SK-N-MC (cell line): ENCODE measurements around the gene FGF18.

ENCODE experiments used
- DNase-seq: peaks from one replicate; pipeline ENCODE4 v3.0.0-alpha.2; 2011; ENCODE audit warnings: low read depth, low spot score
- H3K27ac ChIP-seq: fragments of 200-600 bp; sonication (generic); 2 replicates; pipeline ENCODE4 v1.5.1; 2016; ENCODE audit warnings: mixed run types
- H3K36me3 ChIP-seq: fragments of 200-600 bp; sonication (generic); 2 replicates; pipeline ENCODE4 v1.6.1; 2017; ENCODE audit warnings: antibody characterized with exemption, low read length, mixed read lengths; ENCODE audit not compliant: insufficient read depth
- H3K4me3 ChIP-seq: fragments of 200-600 bp; sonication (generic); 2 replicates; pipeline ENCODE4 v1.5.1; 2016
- H3K9ac ChIP-seq: fragments of 200-600 bp; sonication (generic); 2 replicates; pipeline ENCODE4 v1.8.0; 2017; ENCODE audit warnings: mixed run types, mixed read lengths; ENCODE audit not compliant: insufficient read length
- H3K9me3 ChIP-seq: fragments of 200-600 bp; sonication (generic); 2 replicates; pipeline ENCODE4 v1.6.1; 2017; ENCODE audit warnings: low read depth, mild to moderate bottlenecking, antibody characterized with exemption, low read length, moderate library complexity, mixed read lengths
- EZH2 ChIP-seq: fragments of 200-600 bp; sonication (generic); IDR thresholded peaks from one replicate; pipeline ENCODE4 v1.6.1; 2017; ENCODE audit warnings: antibody characterized with exemption
- FOXP2 ChIP-seq: optimal IDR thresholded peaks from 2 replicates; pipeline ENCODE3; 2011; ENCODE audit warnings: mild to moderate bottlenecking, moderate library complexity; ENCODE audit not compliant: insufficient read depth; ENCODE audit errors: extremely low read length, control extremely low read depth
- POLR2AphosphoS5 ChIP-seq: IDR thresholded peaks from 2 replicates; pipeline ENCODE4 v1.6.1; 2012; ENCODE audit warnings: mild to moderate bottlenecking, low read depth, low read length, borderline replicate concordance

Gene FGF18

DNA sequence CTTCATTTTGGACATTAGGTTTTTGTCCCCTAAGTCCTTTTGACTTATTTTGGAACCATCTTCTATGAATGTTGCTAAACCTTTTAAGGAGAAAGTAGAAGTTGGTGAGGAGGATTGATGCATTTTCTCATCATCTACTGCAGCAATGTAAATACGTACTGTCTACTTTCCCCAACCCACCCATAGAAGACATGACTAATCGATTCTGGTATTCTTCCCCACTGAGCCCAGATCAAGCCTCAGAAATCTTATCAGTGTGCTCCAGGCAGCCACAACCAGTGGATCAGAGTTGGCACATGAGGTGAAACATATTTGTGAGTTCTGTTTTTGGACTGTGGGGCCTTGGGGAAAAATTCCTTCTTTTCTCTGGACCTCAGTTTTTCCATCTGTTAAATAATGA is 57.7 kb downstream of the FGF18 start:
- no peak overlapping the region for H3K27ac ChIP-seq
- no peaks in the 10 kb centered on the region for H3K36me3 ChIP-seq
- H3K9me3 ChIP-seq: no peaks in the 10 kb centered on the region
- no peak overlapping the region for H3K9ac ChIP-seq
- no peak for TF ChIP-seq EZH2
- TF ChIP-seq FOXP2: no peak
- no peak for TF ChIP-seq POLR2AphosphoS5
- DNase-seq: no peak
- H3K4me3 ChIP-seq: no peak overlapping the region

DNA sequence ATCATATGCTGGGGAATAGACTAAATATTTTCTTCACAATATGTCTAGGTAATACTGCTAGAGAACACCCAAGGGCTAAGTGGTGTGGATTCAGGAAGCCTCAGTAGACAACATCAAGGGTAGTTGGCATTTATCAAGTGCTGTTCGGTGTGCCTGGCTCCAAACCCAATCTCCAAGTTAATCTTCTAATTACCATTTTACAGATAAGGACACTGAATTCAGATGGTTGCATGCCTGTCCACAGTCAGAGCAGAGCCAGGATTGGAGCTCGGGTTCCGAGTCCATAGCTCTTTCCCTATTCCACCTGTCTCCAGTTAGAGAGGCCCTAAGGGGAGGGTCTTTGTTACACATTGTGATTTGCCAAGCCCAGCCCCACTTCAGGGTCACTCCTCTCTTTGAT is 58.2 kb downstream of the FGF18 start:
- Histone ChIP-seq H3K27ac (no peak overlapping the region), H3K4me3 (no peak overlapping the region), H3K36me3 (no peaks in the 10 kb centered on the region), H3K9me3 (no peaks in the 10 kb centered on the region), H3K9ac (no peak overlapping the region)
- TF ChIP-seq EZH2 (no peak), POLR2AphosphoS5 (no peak), FOXP2 (no peak)
- no peak for DNase-seq

DNA sequence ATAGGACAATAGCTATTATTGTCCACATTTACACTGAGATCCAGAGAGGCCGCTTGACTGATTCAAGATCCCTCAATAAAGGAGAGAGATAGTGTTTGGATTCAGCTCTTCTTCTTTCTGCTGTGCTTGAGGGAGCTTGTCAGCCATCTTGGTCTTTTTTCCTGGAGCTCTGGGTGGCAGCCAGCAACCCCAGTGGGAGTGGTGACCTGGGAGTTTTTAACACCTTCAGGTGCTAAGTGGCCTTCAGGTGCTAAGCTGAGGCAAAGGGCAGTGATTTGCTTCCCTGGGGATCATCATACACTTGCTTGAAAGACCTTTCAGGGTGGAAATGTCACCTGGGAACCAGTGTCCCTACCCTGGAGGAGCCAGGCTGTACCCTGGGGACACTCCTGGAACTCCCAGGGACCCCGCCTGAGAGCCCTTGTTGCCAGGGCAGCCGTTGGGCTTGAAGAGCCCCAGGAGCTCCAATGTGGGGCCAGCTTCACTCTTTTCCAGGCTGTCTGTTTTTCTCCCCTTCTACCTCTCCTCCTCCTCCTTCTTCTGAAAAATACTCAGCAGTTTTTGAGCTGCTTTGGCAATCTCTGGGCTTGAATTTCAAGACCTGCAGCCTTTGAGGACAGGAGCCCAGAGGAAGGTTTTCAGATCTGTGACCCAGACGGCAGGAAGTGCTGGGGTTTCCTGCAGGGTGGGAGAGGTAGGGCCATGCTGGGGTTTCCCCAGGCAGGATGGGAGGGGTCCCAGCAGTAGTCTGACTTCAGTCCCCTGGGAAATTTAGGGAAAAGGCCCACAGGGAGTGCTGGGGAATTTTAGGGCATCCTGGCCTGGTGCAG is 59.7 kb downstream of the FGF18 start:
- Histone ChIP-seq H3K36me3 (no peaks in the 10 kb centered on the region), H3K9ac (no peak overlapping the region), H3K4me3 (no peak overlapping the region), H3K9me3 (no peaks in the 10 kb centered on the region), H3K27ac (no peak overlapping the region)
- TF ChIP-seq POLR2AphosphoS5 (no peak), FOXP2 (no peak), EZH2 (no peak)
- no peak for DNase-seq

DNA sequence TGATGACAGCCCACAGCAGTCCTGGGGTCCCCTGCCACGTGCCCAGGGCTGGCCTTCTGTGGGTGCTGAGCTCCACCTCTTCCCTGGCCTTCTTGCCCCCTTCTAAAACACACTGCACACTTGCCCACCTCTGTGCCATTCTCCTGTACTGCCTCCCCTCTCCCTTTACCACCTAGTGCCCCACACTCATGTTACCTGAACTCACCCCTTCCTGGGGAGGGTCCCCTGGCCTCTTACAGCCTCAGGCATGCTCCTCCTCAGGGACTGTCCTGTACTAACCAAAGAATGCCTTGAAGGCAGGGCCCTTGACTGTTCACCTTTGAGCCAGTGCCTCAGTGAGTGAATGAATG is 60.3 kb downstream of the FGF18 start:
- Histone ChIP-seq H3K36me3 (no peaks in the 10 kb centered on the region), H3K9me3 (no peaks in the 10 kb centered on the region), H3K27ac (no peak overlapping the region), H3K9ac (no peak overlapping the region), H3K4me3 (no peak overlapping the region)
- DNase-seq: no peak
- TF ChIP-seq FOXP2 (no peak), POLR2AphosphoS5 (no peak), EZH2 (no peak)

DNA sequence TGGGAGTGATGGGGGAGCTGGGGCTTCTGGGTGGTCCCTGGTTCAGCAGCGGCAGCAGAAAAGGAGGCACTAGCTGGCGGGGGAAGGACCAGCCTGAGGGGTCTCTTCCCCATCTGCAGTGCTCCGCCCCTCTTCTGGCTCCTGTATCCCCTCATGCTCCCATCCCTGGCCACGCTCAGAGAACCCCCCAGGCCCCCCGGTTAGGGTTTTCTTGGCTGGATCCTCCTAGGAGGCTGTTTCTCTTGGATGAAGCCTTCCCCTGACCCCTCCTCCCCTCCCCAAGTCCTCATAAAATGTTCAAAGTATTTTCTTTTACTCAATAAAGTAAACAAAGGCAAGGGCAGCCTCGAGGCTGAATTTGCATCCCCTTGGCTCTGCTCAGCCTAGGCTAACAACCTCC is 60.8 kb downstream of the FGF18 start:
- DNase-seq: no peak
- Histone ChIP-seq H3K9ac (no peak overlapping the region), H3K27ac (no peak overlapping the region), H3K36me3 (no peaks in the 10 kb centered on the region), H3K4me3 (no peak overlapping the region), H3K9me3 (no peaks in the 10 kb centered on the region)
- TF ChIP-seq POLR2AphosphoS5 (no peak), FOXP2 (no peak)

DNA sequence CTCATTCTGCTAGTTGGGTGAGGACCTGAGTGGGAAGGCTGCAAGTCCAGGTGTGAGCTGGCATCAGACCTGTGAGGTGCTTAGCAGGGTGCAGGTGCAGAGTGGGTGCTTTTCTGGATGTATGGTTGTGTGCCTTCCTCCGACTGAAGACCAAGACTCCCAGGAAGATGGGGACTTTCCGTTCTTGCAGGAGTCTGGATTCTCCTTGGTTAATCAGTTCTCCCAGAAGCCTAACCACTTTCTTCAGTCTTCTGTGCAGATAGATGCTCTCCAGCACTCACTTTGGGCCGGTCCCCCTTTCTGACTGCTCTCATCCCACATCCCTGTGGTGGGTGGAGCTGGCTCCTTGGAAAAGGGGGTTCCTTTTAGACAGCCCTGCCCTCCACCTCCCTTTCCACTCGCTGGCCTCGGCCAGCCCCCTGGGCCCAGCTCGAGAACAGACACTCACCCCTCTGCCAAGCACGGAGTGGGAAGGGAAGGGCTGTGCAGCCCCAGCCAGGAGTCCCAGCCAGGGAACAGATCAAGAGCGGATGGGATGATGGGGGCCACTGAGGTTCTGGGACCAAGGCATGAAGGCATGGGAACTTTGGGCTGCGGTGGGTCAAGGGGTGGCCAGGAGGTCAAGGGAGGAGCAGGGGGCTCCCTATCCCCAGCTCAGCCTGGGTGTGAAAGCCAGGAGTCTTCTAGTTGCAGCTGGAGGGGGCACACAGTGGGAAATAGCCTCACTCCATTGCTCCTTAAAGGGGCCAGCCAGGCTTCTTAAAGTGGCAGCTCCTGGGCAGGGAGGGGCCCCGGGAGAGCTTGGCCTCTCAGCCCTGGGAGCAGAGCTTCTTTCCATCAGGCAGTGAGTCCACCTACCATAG is 62.4 kb downstream of the FGF18 start:
- Histone ChIP-seq H3K4me3 (no peak overlapping the region), H3K9ac (no peak overlapping the region), H3K9me3 (no peaks in the 10 kb centered on the region), H3K27ac (no peak overlapping the region), H3K36me3 (no peaks in the 10 kb centered on the region)
- DNase-seq: no peak
- TF ChIP-seq FOXP2 (no peak), POLR2AphosphoS5 (no peak), EZH2 (no peak)

DNA sequence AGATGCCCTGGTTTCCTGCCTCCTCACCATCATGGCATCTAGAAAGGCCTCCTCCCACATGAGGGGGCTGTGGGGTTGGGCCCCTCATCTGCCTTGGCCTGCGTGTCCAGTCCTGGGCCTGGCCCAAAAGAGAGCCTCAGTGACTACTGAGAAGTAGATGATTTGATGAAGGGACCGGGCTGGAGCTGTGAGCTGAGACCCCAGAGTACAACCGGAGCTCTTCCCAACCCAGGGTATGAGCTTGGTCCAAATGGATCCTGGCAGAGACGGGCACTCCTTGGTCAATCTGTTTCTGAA is 62.9 kb downstream of the FGF18 start:
- Histone ChIP-seq H3K4me3 (no peak overlapping the region), H3K9ac (no peak overlapping the region), H3K9me3 (no peaks in the 10 kb centered on the region), H3K36me3 (no peaks in the 10 kb centered on the region), H3K27ac (no peak overlapping the region)
- no peak for TF ChIP-seq POLR2AphosphoS5
- DNase-seq: no peak

DNA sequence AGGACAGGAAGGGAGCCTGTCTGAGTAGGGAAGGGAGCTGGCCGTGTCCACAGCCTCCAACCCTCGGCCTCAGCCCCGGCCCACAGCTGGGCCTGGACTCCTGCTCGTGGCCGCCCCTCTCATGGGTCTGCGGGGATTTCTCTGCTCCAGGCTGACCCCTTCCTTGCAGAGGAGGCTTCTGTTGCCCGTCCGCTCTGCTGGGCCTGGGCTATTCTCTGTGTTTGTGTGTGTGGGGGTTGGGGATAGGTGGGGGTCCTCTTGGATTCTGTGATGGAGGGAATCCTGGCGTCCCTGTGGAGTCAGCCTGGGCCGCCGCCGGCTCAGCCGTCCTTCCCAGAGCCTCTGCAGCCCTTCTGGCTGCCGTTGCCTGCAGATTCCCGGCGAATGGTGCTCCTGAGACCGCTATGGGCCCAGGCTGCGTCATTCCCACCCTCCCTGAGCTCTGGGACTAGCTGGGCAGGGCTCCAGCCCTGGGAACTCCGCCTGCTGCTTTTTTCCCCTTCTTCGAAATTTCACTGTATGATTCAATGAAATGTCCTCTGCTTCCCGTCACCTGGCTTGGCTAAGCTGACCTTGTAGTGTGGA is 64.2 kb downstream of the FGF18 start:
- Histone ChIP-seq H3K9ac (no peak overlapping the region), H3K36me3 (no peaks in the 10 kb centered on the region), H3K9me3 (no peaks in the 10 kb centered on the region), H3K4me3 (no peak overlapping the region), H3K27ac (no peak overlapping the region)
- DNase-seq: no peak
- no peak for TF ChIP-seq POLR2AphosphoS5
- no peak for TF ChIP-seq FOXP2
- no peak for TF ChIP-seq EZH2

DNA sequence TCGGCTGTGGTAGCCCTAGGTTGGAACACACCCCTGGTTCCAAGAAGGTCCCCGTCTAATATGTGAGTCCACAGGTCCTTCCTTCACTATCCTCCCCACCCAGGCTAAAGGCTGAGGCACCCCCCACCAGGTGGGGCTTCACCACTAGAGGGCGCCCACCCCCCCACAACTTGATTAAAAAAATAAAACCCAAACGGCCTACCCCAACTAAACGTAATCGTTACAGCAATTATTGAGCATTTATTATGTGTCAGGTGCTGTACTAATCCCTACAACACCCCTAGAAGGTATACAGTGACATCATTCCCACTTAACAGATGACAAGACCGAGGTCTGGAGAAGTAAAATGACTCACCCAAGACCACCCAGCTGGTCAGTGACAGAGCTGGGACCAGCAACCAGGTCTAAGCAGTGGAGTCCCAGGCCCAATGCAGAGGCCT is 65.0 kb downstream of the FGF18 start:
- H3K4me3 ChIP-seq: no peak overlapping the region
- no peak for DNase-seq
- H3K9me3 ChIP-seq: no peaks in the 10 kb centered on the region
- no peak overlapping the region for H3K27ac ChIP-seq
- H3K9ac ChIP-seq: no peak overlapping the region
- no peaks in the 10 kb centered on the region for H3K36me3 ChIP-seq
- TF ChIP-seq FOXP2 (no peak), EZH2 (no peak), POLR2AphosphoS5 (no peak)
